Mucosa of stomach (tissue), 1 donor: ENCODE data around the gene PLAAT2.
"Not testable (repeated sequence)": the region's sequence is repeated elsewhere in the genome, so short reads cannot be mapped to it uniquely, and the experiment has no call there.

Experiments used
- H3K27me3 ChIP-seq: one replicate; pipeline ENCODE4 v1.7.0; 2013; ENCODE audit warnings: mild to moderate bottlenecking, low read length; ENCODE audit not compliant: control insufficient read depth, insufficient read depth
- H3K36me3 ChIP-seq: one replicate; pipeline ENCODE4 v1.7.0; 2013; ENCODE audit warnings: low read length; ENCODE audit not compliant: control insufficient read depth, insufficient read depth
- H3K4me1 ChIP-seq: one replicate; pipeline ENCODE4 v1.7.0; 2013; ENCODE audit warnings: mild to moderate bottlenecking, low read length; ENCODE audit not compliant: control insufficient read depth, insufficient read depth
- H3K4me3 ChIP-seq: one replicate; pipeline ENCODE4 v1.7.0; 2013; ENCODE audit warnings: low read length
- H3K9ac ChIP-seq: one replicate; pipeline ENCODE4 v1.7.0; 2013; ENCODE audit warnings: mild to moderate bottlenecking, low read length, moderate library complexity
- H3K9me3 ChIP-seq: one replicate; pipeline ENCODE4 v1.7.0; 2013; ENCODE audit warnings: mild to moderate bottlenecking, low read length, moderate library complexity; ENCODE audit not compliant: control insufficient read depth
- donor health status: Pancreatic carcinoma.

Gene PLAAT2

DNA sequence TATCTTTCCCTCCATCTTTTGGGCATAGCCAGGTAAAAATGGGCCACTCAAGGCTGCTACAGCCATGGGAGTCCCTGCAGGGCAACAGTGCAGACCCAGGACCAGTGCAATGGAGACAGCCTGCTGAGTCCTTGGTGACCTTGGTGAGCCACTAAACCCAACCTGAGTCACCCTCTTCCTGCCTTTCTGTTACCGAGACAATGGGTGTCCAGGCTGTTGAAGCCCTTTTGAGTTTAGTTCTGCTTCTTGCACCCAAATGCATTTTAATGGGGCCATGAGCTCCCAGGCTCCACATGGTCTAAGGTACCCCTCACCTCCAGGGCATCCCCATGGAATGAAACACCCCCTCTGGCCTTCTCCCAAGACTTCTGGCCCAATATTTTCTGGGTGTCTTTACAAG, 27.4 kb downstream of the PLAAT2 start:
- Histone ChIP-seq H3K36me3 (no peaks in the 10 kb centered on the region), H3K4me3 (no peak overlapping the region), H3K9me3 (no peaks in the 10 kb centered on the region), H3K4me1 (peaks cover 37% of the 10 kb centered on the region), H3K9ac (no peak overlapping the region), H3K27me3 (no peaks in the 10 kb centered on the region)

DNA sequence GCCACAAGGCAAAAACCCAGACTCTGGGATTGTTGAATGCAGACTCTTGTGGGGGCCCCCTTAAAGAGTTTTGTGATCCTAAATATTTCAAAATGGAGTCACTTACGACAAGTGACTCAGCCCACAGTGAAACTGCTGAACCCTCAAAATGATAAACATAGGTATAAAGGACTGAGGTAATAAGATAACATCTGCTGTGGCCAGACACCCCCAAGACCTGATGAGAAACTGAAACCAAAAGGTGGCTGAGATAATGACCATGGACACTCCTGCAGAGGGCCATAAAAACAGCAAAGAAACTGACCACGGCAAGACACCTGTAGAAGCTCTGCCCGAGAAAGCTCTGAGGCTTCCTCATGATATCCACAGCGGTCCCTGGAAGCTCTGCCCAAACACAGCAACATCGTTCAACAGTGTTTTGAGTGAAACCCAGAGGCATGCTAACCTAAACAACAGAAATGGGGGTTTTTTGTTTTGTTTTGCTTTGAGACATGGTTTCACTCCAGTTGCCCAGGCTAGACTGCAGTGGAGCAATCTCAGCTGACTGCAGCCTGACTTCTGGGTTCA, 28.2 kb downstream of the PLAAT2 start:
- Histone ChIP-seq H3K9ac (no peak overlapping the region), H3K4me1 (peaks cover 37% of the 10 kb centered on the region)

DNA sequence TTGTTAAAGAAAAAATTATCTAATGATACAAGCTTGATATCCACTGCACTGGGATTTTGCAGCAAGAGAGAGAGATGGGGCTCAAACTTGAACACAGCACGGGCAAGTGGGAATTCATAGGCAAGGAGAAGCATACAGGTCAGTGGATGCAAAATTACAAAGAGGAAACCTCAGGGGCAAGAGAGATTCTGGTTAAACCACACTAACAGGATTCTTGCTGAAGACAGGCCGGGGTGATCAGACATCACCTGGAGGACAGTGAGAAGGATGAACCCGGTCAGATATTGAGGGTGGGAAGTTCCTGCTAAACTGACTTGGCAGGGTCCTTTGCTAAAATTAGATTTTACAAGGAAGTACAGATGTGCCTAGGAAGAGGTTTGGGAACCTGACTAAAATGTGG, 29.1 kb downstream of the PLAAT2 start:
- H3K4me3 ChIP-seq = no peak overlapping the region
- no peaks in the 10 kb centered on the region for H3K27me3 ChIP-seq
- H3K9me3 ChIP-seq = no peaks in the 10 kb centered on the region
- no peaks in the 10 kb centered on the region for H3K36me3 ChIP-seq
- peaks cover 37% of the 10 kb centered on the region for H3K4me1 ChIP-seq
- no peak overlapping the region for H3K9ac ChIP-seq

More for the DNA sequence above, 28.2 kb downstream of the PLAAT2 start:
- Histone ChIP-seq H3K27me3 (no peaks in the 10 kb centered on the region), H3K36me3 (no peaks in the 10 kb centered on the region), H3K4me3 (no peak overlapping the region), H3K9me3 (no peaks in the 10 kb centered on the region)

DNA sequence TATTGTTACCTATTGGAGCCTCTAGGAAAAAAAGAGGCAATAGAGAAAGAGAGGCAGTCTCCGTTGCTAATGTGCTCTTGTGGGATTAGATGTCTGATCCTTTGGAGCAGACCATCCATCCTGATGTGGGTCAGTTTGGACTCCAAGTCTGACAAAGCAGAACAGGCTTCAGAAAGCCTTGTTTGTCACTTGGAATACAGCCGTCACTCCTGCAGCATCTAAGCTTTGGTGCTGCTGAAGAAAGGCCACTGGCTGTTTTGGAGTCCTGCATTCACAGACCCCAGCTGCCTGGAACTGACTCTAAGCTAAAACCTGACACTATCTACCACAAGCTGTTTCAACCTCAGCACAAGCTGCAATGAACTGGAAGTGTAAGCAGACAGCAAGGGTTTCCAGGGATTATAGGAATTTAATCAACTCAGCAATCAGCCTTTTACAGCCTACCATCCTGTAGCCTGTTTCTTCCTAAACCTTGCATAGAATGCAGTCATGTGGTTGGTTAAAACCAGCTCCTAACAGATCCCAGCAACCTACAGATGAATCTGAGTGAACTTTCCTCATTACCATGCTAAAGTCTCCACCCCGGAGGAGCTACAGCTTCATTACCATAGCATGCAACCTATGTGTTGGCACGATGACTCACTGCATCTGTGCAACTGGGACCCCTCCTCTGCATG, 30.2 kb downstream of the PLAAT2 start:
- Histone ChIP-seq H3K27me3 (no peaks in the 10 kb centered on the region), H3K9ac (no peak overlapping the region), H3K4me3 (no peak overlapping the region), H3K4me1 (peaks cover 26% of the 10 kb centered on the region), H3K9me3 (no peaks in the 10 kb centered on the region), H3K36me3 (no peaks in the 10 kb centered on the region)

DNA sequence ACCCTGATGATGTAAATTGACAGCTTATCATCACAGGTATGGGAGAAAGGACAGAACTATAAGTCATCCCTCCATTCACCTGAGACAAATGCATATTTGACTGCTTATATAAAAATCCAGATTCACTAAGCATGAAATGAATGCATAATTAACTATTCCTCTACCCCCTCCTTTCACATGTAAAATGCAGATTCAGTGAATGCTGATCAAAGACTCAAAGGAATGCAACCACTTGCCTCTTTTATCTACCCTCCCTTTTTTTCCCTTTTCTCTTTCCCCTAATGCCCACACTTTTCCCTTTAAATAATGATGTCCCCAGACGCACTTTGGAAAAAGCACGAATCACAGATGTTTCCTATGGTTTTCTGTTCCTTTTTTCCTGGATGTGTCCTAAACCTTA, 31.1 kb downstream of the PLAAT2 start:
- Histone ChIP-seq H3K9me3 (no peaks in the 10 kb centered on the region), H3K9ac (no peak overlapping the region), H3K4me1 (peaks cover 20% of the 10 kb centered on the region), H3K27me3 (no peaks in the 10 kb centered on the region), H3K36me3 (no peaks in the 10 kb centered on the region), H3K4me3 (no peak overlapping the region)

DNA sequence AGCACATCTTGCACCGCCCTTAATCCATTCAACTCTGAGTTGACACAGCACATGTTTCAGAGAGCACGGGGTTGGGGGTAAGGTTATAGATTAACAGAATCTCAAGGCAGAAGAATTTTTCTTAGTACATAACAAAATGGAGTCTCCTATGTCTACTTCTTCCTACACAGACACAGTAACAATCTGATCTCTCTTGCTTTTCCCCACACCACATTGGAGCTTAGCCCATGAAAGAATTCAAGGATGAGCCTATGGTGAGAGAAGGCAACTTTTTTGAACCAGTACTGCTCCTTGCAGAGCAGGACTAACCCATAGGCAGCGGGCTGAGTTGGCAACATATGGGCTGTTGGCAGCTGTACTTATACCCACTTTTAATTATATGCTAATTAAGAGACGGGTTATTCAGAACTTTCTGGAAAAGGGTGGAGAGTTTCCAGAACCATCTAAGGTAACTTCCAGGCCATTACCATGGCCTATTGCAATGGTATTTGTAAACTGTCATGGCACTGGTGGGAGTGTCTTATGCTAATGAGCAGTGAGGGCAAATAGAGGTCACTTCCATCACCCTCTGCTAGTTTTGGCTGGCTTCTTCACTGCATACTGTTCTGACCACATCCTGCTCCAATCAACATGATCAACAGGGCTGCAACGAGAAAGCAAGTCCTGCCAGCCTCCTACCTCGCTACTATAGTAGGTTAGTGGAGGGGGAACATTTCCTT, 31.9 kb downstream of the PLAAT2 start:
- not testable (repeated sequence) for H3K36me3 ChIP-seq, H3K9ac ChIP-seq, H3K27me3 ChIP-seq, H3K9me3 ChIP-seq, H3K4me3 ChIP-seq
- peaks cover 15% of the 10 kb centered on the region for H3K4me1 ChIP-seq

DNA sequence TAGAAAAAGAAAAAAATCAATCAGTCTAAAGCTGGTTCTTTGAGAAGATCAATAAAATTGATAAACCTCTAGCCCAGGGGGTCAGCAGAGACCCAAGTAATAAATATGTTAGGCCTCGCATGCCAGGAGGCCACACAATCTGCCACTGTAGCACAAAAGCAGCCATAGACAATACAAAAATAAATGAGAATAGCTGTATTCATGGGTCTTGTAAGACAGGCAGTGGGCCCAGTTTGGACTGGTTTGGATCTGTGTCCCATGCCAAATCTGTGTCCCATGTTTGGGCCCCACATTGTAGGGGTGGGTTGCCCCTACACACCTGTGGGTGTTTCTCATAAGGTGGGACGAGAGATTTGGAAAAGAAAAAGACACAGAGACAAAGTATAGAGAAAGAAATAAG, 33.2 kb downstream of the PLAAT2 start:
- H3K36me3 ChIP-seq = no peaks in the 10 kb centered on the region
- no peaks in the 10 kb centered on the region for H3K9me3 ChIP-seq
- H3K9ac ChIP-seq = no peak overlapping the region
- H3K4me3 ChIP-seq = no peak overlapping the region
- H3K27me3 ChIP-seq = no peaks in the 10 kb centered on the region
- H3K4me1 ChIP-seq = peaks cover 9% of the 10 kb centered on the region

DNA sequence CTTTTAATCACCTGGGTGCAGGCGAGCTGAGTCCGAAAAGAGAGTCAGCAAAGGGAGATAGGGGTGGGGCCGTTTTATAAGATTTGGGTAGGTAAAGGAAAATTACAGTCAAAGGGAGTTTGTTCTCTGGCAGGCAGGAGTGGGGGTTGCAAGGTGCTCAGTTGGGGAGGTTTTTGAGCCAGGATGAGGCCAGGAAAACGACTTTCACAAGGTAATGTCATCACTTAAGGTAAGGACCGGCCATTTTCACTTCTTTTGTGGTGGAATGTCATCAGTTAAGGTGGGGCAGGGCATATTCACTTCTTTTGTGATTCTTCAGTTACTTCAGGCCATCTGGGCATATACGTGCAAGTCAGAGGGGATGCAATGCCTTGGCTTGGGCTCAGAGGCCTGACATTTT, 33.8 kb downstream of the PLAAT2 start:
- not testable (repeated sequence) for H3K9ac ChIP-seq, H3K4me1 ChIP-seq, H3K4me3 ChIP-seq, H3K36me3 ChIP-seq, H3K9me3 ChIP-seq, H3K27me3 ChIP-seq

DNA sequence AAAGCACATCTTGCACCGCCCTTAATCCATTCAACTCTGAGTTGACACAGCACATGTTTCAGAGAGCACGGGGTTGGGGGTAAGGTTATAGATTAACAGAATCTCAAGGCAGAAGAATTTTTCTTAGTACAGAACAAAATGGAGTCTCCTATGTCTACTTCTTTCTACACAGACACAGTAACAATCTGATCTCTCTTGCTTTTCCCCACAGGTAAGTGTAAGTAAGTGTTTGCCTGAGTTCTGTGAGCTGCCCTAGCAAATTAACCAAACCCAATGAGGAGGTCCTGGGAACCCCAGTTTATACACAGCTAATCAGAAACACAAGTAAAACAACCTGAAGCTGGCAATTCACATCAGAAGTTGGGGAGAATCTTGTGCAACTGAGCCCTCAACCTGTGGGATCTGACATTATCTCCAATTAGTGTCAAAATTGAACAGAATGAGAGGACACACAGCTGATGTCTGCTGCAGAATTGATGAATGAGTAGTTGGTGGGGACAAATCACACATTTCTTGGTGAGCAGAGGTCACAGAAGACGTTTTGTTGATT, 34.4 kb downstream of the PLAAT2 start:
- H3K4me1 ChIP-seq = peaks cover 13% of the 10 kb centered on the region
- not testable (repeated sequence) for H3K36me3 ChIP-seq, H3K27me3 ChIP-seq, H3K9me3 ChIP-seq, H3K9ac ChIP-seq, H3K4me3 ChIP-seq

DNA sequence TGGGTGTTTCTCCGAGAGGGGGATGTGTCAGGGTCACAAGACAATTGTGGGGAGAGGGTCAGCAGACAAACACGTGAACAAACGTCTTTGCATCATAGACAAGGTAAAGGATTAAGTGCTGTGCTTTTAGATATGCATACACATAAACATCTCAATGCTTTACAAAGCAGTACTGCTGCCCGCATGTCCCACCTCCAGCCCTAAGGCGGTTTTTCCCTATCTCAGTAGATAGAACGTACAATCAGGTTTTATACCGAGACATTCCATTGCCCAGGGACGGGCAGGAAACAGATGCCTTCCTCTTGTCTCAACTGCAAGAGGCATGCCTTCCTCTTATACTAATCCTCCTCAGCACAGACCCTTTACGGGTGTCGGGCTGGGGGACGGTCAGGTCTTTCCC, 35.0 kb downstream of the PLAAT2 start:
- H3K36me3 ChIP-seq, H3K9me3 ChIP-seq, H3K9ac ChIP-seq, H3K4me3 ChIP-seq, H3K27me3 ChIP-seq: not testable (repeated sequence)
- peaks cover 15% of the 10 kb centered on the region for H3K4me1 ChIP-seq

DNA sequence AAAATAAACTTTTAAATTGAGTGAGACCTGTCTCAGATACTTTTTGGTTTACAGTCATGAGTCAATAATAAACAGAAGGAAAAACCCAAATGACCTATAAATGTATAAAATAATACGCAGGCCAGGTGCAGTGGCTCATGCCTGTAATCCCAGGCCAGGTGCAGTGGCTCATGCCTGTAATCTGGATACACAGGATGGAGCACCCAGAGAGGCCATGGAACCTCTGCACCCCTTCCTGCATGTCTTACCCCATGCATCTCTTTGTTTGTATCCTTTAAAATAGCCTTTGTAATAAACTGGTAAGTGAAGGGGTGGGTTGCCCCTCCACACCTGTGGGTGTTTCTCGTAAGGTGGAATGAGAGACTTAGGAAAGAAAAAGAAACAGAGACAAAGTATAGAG, 35.5 kb downstream of the PLAAT2 start:
- no peaks in the 10 kb centered on the region for H3K27me3 ChIP-seq
- H3K4me1 ChIP-seq = peaks cover 15% of the 10 kb centered on the region
- no peak overlapping the region for H3K9ac ChIP-seq
- H3K9me3 ChIP-seq = no peaks in the 10 kb centered on the region
- no peak overlapping the region for H3K4me3 ChIP-seq
- H3K36me3 ChIP-seq = no peaks in the 10 kb centered on the region

DNA sequence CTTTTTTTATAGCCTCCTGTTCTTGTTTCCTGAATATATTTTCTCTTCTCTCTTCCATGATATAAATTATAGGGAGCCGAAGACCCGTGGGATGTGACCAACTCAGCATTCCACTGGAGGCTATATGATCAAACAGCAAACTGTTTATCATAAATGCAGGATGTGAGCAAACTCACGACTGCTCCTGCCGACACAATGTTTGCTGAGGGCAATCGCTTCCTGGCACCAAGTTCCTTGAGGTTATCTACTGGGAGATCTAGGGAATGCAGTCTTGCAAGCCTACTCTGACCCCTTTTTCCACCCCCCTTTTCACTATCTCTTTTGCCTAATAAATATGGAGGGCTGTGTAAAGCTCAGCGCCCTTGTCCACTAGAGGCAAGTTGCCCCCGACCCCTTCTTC, 40.0 kb downstream of the PLAAT2 start:
- H3K36me3 ChIP-seq = no peaks in the 10 kb centered on the region
- no peaks in the 10 kb centered on the region for H3K27me3 ChIP-seq
- no peak overlapping the region for H3K9ac ChIP-seq
- peaks cover 5% of the 10 kb centered on the region for H3K4me1 ChIP-seq
- no peak overlapping the region for H3K4me3 ChIP-seq
- H3K9me3 ChIP-seq = no peaks in the 10 kb centered on the region
